ENCODE data around the gene QRFPR.
"Not testable (repeated sequence)": the region's sequence is repeated elsewhere in the genome, so short reads cannot be mapped to it uniquely, and the experiment has no call there.

QRFPR gene

GRCh38 chr4:121380776-121381462 is at the start of gene QRFPR:
TSS of gene QRFPR (minus strand) at chr4:121381018. CDS start at chr4:121380647, 371 bp downstream.
- DNase-seq = no peak

- no peak for DNase-seq
Observed at GRCh38 chr4:121428721-121429120, 47.9 kb upstream of the QRFPR start.

- DNase-seq = peak; percentile 2
Observed at GRCh38 chr4:121421594-121421993, 40.8 kb upstream of the QRFPR start.

GRCh38 chr4:121411151-121411744 is 30.4 kb upstream of the QRFPR start:
- DNase-seq = no peak

- not testable (repeated sequence) for DNase-seq
Observed at GRCh38 chr4:121408567-121408966, 27.7 kb upstream of the QRFPR start.

- DNase-seq = no peak
Observed at GRCh38 chr4:121400632-121401031, 19.8 kb upstream of the QRFPR start.

- peak; percentile 23 for DNase-seq
Observed at GRCh38 chr4:121397941-121398601, 17.3 kb upstream of the QRFPR start.

GRCh38 chr4:121397434-121397833 is 16.6 kb upstream of the QRFPR start:
- DNase-seq = no peak

- no peak for DNase-seq
Observed at GRCh38 chr4:121392426-121393086, 11.7 kb upstream of the QRFPR start.

- no peak for DNase-seq
Observed at GRCh38 chr4:121390335-121390734, 9.5 kb upstream of the QRFPR start.

- no peak for DNase-seq
Observed at GRCh38 chr4:121379276-121379675, 1.5 kb downstream of the QRFPR start.

- no peak for DNase-seq
Observed at GRCh38 chr4:121377076-121377475, 3.7 kb downstream of the QRFPR start.

- no peak for DNase-seq
Observed at GRCh38 chr4:121376556-121376955, 4.3 kb downstream of the QRFPR start.

GRCh38 chr4:121376097-121376496 is 4.7 kb downstream of the QRFPR start:
- DNase-seq = no peak

GRCh38 chr4:121375262-121375661 is 5.6 kb downstream of the QRFPR start:
- DNase-seq = no peak

GRCh38 chr4:121373841-121374240 is 7.0 kb downstream of the QRFPR start:
- DNase-seq = no peak

- no peak for DNase-seq
Observed at GRCh38 chr4:121370729-121371325, 10.0 kb downstream of the QRFPR start.

- DNase-seq = no peak
Observed at GRCh38 chr4:121360495-121360894, 20.3 kb downstream of the QRFPR start.

GRCh38 chr4:121358473-121358872 is 22.3 kb downstream of the QRFPR start:
- DNase-seq = no peak

GRCh38 chr4:121353213-121353612 is 27.6 kb downstream of the QRFPR start:
- no peak for DNase-seq

GRCh38 chr4:121344098-121344497 is 36.7 kb downstream of the QRFPR start:
- no peak for DNase-seq

- DNase-seq = no peak
Observed at GRCh38 chr4:121340247-121340646, 40.6 kb downstream of the QRFPR start.

- DNase-seq = no peak
Observed at GRCh38 chr4:121339824-121340223, 41.0 kb downstream of the QRFPR start.

Measured in NCI-H2029 (cell line).